Bone marrow (tissue), 2 donors: Measurements from ENCODE around the gene DPM3.
"Not testable (repeated sequence)": the region's sequence is repeated elsewhere in the genome, so short reads cannot be mapped to it uniquely, and the experiment has no call there.

Source experiments
- DNase-seq, 2 donors: peaks; one replicate each; lab custom pipeline; 2025; lab: John Stamatoyannopoulos, UW

Gene DPM3

DNA sequence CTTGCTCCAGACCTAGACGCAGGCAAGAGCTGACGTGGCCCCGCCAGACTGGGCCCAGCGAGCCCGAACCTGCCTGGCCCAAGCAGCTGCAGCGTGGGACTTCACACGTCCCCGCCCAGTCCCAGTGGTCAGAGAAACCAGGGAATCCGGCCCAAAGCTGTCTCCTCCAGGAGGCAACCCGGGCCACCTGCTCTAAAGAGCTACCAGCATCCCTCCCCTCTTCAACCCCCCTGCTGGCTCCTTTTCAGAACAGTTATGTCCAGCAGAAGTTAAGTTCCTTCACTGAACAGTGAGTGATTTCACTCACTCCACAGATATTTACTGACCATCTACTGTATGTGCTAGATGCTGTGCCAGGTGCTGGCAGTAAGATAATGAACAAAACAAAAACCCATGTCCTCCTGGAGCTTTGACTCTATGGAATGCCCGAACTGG lies 14.8 kb downstream of the DPM3 start:
- DNase-seq: no peak

DNA sequence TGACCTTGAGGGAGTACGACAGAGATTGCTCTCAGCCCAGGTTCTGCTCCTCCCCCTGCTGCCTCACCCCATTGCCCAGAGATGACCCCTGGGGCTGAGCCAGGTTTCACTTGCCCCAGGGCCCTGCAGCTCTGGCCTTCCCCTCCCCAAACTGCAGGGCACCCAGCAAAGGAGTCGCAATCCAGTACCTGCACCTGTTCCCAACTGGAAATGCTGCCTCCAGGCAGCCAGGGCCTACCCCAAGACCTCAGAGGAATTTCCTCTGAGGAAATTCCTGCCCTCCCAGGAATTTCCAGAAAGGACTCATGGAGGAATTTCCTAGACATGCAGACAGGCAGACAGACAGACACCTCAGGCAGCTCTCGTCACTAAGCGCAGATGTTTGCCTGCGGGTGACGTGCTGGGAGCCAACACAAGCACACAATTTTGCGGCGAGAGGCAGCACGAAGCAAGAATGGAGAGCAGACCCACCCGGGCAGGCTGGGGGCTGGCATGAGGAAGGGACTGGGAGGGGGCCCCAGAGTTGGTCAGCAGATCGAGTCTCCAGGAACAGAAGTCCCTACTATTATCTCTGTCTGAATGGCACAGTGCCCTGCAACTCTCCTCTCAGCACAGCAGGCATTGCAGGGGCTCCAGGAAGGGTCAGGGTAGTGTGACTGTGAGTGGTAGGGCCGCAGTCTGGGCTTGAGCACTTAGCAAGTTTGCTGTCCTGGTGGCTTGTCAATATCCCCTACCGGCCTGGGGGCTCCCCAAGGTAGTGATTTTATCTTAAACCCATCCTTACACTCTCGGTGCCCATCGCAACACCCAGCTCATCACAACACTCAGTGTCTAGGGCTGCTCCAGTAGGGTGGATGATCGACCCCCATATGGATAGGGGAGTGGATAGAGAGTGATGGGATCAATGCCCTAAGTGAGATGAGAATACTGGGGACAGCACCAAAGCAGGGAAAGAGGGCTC lies 15.5 kb downstream of the DPM3 start:
- no peak for DNase-seq

DNA sequence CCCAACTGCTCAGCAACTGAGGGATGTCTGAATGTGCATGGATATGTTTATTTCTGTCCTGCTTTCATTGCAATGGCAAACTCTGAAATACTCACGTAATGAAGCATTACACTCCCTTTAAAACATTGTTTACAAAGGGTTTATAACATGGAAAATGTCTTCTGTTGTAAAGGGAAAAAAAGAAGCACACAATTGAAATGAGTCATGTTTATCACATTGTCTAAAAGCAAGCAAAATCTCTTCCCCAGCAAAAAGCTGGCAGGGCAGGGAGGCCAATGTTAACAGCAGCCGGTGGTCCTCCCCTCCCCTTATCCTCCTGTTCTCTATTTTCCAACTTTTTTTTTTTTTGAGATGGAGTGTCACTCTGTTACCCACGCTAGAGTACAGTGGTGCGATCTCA lies 16.5 kb downstream of the DPM3 start:
- no peak for DNase-seq

DNA sequence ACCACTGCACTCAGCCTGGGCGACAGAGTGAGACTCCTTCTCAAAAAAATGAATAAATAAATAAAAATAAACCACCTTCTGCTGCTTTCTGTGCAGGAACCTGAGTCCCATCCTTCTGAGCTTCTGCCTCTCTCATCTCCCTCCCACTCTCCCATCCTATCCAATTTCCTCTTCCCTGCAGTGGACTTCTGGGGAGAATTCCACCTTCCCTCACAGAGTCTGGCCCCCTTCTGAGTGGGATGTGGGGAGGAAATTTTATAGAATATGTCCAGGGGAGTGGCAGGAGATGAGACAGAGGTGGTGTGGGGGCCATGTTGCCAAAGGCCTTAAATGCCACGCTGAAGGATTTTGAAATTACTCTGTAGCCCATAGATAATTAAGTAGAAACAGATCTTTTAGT lies 18.0 kb downstream of the DPM3 start:
- DNase-seq: no peak

DNA sequence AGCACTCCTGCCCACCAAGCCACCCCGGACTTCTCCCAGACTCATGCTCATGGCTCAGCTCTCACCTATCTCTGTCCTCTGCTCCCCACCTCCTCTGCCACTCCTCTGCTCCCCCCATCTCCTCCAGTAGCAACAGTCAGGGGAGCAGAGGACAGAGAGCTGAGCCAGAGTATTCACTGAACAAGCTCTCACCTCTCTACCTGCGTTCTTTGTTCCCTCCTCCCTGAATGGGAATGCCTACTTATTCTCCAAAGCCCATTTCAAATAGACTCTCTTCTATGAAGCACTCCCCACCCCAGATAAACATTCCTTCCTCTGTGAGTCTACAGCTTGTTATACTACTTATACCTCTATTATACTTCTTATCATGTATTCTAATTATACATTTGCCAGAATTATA lies 19.1 kb downstream of the DPM3 start:
- DNase-seq: no peak

GRCh38 chr1:155120253-155120652 lies 20.1 kb downstream of the DPM3 start:
- DNase-seq: no peak

GRCh38 chr1:155118090-155118489 lies 22.2 kb downstream of the DPM3 start:
- not testable (repeated sequence) for DNase-seq

- no peak for DNase-seq
Observed at GRCh38 chr1:155117610-155118009, 22.7 kb downstream of the DPM3 start.

GRCh38 chr1:155116113-155116764 lies 24.1 kb downstream of the DPM3 start:
- DNase-seq: no peak

- no peak for DNase-seq
Observed at GRCh38 chr1:155113450-155113980, 26.8 kb downstream of the DPM3 start.

DNA sequence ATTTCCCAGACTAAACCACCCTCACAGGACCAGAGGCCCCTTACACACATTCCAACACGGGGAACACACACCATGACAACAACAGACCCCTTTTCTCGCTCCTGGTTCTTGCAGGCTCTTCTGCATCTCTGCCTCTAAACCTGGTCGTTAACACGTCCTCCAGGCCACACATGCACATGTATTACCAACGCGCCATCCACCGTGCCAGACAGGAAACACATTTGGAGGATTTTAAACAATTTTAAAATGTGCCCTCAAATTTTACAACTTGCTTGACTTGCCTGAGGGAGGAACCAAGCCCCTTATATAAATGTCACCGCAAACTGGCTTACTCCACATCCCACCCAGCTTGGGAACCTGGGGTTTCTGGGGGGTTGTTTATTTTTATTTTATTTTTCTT lies 29.5 kb downstream of the DPM3 start:
- peak in 1 of 2 donors; percentile 8 for DNase-seq

DNA sequence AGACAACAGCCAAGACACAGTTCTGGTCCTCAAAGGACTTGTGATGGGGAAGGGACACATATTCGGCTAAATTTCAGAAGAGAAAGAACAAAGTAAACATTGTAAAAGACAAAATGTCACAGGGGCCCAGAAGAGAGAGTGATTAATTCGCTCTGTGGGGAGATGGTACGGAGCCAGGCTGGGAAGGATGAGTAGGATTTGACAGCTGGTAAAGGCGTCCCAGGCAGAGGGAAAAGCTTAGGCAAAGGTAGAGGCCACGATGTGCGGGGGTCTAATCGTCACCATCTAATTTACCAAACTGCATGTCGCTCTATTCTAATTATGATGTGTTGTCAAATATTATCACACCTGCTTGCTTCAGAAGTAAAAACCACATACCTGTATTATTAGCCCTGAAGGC lies 29.9 kb downstream of the DPM3 start:
- no peak for DNase-seq

GRCh38 chr1:155108296-155108695 lies 32.0 kb downstream of the DPM3 start:
- DNase-seq: no peak

- DNase-seq: no peak
Observed at GRCh38 chr1:155107309-155108264, 32.7 kb downstream of the DPM3 start.

GRCh38 chr1:155106862-155107261 lies 33.5 kb downstream of the DPM3 start:
- DNase-seq: no peak

- no peak for DNase-seq
Observed at GRCh38 chr1:155105604-155106011, 34.7 kb downstream of the DPM3 start.

- DNase-seq: no peak
Observed at GRCh38 chr1:155104605-155105534, 35.5 kb downstream of the DPM3 start.

DNA sequence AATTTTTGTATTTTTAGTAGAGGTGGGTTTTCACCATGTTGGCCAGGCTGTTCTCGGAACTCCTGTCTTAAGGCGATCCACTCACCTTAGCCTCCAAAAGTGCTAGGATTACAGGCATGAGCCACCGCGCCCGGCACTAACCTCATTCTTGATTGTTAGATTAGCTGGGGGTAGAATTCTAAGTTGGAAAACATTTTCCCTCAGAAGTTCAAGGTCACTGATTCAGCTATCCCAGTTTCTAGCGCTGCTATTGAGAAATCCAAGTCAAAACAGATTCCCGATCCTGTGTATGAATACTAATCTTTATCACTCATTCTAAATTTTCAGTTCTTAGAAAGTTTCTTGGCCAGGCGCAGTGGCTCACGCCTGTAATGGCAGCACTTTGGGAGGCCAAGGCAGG lies 37.0 kb downstream of the DPM3 start:
- no peak for DNase-seq

- DNase-seq: no peak
Observed at GRCh38 chr1:155099331-155099730, 41.0 kb downstream of the DPM3 start.

GRCh38 chr1:155094622-155094948 lies 45.7 kb downstream of the DPM3 start:
- no peak for DNase-seq
